ENCODE data around the gene PRSS57.

The PRSS57 gene

GRCh38 chr19:648904-649801 lies 46.1 kb downstream of the PRSS57 start:
- no peak for DNase-seq

- DNase-seq: no peak
Measured at GRCh38 chr19:648305-648704, 46.9 kb downstream of the PRSS57 start.

- no peak for DNase-seq
Measured at GRCh38 chr19:647566-648284, 47.5 kb downstream of the PRSS57 start.

GRCh38 chr19:646779-647565 lies 48.3 kb downstream of the PRSS57 start:
- no peak for DNase-seq

GRCh38 chr19:645912-646778 lies 49.1 kb downstream of the PRSS57 start:
- no peak for DNase-seq

GRCh38 chr19:644789-645188 lies 50.5 kb downstream of the PRSS57 start:
- no peak for DNase-seq

- no peak for DNase-seq
Measured at GRCh38 chr19:644363-644762, 50.9 kb downstream of the PRSS57 start.

GRCh38 chr19:643736-644135 lies 51.5 kb downstream of the PRSS57 start:
- no peak for DNase-seq

- no peak for DNase-seq
Measured at GRCh38 chr19:642767-643727, 52.2 kb downstream of the PRSS57 start.

- no peak for DNase-seq
Measured at GRCh38 chr19:641702-642101, 53.5 kb downstream of the PRSS57 start.

GRCh38 chr19:640606-641189 lies 54.6 kb downstream of the PRSS57 start:
- DNase-seq: no peak

- no peak for DNase-seq
Measured at GRCh38 chr19:640161-640558, 55.1 kb downstream of the PRSS57 start.

GRCh38 chr19:639253-640160 lies 55.7 kb downstream of the PRSS57 start, which contains the start of gene FGF22:
FGF22 (plus strand) TSS chr19:639879; CDS start chr19:639926, 47 bp downstream.
- peak; percentile 99 for DNase-seq

GRCh38 chr19:638906-639252 lies 56.4 kb downstream of the PRSS57 start:
- DNase-seq: no peak
